ENCODE measurements around the gene WDFY1.
"Not testable (repeated sequence)": the region's sequence is repeated elsewhere in the genome, so short reads cannot be mapped to it uniquely, and the experiment has no call there.

The WDFY1 gene

DNA sequence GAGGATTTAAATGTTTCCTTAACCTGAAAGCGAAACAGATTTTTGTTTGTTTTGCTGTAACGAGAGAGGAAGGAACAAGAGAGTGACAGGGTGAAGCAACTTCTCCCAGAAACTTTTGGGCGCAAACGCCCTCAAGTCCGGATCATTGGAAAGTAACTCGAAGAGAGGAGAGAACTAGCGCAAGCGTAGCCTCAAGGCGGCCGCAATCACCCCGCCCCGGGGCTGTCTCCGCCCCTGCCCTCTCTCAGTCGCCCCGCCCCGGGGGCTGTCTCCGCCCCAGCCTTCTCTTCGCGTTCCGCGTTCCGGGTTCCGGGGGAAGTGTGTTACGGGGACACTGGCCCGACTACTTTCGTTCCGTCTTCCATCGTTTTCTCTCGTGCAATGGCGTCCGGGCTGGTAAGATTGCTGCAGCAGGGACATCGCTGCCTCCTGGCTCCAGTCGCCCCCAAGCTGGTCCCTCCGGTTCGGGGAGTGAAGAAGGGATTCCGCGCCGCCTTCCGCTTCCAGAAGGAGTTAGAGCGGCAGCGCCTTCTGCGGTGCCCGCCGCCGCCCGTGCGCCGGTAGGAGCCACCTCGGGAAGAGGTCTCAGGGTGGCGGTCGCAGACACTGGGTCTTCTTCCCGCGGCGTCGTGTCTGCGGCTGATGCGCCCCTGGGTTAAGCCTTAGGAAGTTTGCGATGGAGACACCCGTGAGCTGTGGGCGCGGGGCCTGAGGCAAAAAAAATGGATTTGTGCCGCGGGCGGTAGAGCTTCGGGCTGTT is 12.1 kb upstream of the WDFY1 start, which contains the start of gene MRPL44:
Gene MRPL44 (plus strand): TSS at position 372 of the 760 bp plus-strand sequence. CDS start 10 bp downstream, at position 382.
- peak; percentile 59 for DNase-seq

DNA sequence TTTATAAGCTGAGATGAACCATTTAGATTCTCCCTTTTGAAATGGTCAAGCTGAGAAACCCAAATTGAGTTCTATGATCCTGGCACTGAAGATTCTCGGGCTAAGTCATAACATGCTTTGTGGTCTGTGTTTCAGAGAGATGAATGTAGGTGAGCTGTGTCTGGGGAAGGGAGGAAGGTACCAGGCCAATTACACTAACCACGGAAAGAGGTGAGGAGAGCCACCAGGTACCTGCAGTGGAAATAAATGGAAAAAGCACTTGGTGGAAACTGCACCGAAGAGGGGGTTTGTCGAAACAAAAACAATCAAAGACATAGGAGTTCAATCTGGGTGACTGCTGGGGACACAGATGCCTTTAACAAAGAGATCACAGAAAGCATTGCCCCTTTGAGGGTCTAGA is 11.2 kb upstream of the WDFY1 start:
- no peak for DNase-seq

DNA sequence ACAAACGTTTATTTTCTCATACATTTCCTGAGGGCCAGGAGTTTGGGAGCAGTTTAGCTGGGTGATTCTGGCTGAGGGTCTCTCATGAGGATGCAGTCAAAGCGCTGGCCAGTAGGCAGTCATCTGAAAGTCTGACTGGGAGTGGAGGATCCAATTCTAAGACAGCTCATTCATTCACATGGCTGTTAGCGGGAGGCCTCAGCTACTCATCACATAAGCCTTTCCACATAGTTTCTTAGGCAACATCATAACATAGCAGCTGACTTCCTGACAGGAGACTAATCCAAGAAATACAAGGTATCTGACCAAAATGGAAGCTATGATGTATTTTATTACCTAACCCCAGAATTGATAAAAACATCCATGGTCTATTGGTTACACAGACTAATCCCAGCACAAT is 9.3 kb upstream of the WDFY1 start:
- no peak for DNase-seq

DNA sequence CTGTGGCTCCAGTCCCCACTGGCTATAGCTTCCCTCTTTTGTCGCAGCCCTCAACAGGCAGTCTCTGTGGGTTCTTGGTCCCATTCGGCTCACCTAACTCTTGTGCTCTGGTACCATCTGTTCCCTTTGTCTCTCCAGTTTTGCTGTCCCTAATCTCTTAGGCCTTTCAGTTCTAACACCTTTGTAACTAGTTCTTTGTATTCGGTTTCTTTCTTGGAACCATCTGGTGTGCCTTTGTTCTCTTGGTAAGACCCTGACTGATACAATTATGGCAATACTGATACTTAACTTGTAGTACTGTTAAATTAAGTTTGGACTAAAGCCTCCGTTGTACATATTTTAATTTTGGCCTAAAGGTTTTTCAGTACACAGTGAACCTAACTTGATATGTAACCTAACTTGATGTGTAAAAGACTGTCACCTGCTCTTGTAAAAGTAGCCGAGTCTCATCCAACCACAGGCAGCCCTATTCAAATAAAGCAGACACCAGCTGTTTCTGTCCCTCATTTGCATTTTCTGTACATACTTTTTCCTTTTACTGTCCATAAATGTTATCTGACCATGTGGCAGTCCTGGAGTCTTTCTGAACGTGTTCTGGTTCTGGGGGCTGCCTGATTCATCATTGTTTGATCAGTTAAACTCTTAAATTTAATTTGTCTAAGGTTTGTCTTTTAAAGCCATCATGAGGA is 7.3 kb upstream of the WDFY1 start:
- no peak for DNase-seq

DNA sequence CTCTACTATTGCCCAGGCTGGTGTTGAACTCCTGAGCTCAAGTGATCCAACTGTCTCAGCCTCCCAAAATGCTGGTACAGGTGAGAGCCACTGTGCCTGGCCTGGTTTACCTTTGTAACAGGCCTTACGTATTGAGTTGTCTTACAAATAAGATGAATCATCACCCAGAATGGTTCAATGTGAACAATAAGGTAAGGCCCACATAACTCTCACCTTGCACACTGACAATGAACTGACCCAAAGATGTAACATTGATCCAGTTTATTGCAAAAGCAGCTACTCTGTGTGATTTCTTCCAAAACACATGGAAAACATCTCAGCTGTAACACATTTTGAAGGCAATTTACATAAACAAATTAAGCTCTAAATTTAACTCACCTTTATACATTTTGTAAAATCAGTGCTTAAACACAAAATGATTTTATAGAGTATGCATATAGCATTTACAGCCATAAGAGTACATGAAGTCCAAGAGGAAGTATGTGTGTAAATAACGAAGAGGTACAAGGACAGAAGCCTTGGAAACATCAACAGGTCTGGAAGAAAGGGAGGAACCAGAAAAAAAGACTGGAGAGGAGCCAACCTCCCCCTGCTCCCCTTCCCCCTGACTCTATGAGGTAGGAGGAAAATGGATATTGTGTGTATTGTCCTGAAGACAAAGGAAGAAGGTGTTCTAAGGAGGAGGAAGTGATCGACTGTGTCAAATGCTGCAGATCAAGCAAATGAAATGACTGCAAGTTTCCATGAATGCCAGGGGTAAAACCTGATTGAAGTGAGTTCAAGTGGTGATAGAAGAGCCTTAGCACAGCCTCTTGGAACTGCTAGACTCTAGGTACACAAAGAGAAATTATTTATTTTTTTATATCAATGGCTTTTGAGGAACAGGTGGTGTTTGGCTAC is 5.6 kb upstream of the WDFY1 start:
- DNase-seq = no peak

DNA sequence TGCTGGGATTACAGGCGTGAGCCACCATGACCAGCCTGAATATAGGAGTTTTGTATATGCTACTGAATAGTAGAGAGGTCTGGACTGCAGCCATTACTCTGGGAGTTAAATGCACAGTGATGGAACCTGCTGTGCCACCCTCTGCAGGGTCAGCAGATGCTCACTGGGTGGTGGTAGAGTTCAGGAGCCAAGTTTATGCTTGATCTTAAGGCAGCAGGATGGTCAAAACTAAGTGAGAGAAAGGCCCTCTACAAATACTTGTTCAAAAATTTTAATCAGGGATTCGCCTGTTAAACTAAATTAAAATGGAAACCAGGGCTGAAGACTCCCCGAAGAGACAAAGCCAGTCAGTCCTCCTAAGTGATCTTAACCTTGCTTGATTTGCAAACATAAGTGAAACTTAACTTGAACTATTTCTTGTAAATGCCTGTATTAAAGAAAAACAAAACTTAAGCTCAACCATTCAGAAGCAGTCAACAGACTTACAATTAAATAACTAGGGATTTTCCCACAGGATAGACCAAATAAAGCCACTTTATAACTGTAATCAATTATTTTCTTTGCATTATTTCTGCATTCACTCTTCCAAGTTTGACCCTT is 4.2 kb upstream of the WDFY1 start:
- no peak for DNase-seq

DNA sequence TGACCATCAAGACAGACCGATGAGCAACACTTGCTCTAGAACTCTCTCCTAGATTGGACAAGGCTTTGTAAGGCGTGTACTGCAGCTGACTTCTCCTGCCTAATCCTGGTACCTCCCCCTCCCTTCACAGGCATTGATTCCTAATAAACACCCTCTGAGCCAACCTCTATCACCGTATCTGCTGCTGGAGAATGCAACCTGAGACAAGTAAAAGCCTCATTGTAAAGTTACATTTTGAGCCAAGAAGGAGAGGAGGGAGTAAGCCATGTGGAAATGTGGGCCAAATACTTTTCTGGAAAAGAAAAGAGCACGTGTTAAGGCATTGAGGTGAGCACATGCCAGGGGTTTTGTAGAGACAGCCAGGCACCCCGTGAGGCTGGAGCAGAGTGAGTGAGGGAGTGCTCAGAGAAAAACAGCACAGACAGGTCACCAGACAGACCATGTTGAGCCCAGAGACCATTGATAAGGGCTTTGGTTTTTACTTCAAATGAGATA is 2.6 kb upstream of the WDFY1 start:
- DNase-seq = no peak

DNA sequence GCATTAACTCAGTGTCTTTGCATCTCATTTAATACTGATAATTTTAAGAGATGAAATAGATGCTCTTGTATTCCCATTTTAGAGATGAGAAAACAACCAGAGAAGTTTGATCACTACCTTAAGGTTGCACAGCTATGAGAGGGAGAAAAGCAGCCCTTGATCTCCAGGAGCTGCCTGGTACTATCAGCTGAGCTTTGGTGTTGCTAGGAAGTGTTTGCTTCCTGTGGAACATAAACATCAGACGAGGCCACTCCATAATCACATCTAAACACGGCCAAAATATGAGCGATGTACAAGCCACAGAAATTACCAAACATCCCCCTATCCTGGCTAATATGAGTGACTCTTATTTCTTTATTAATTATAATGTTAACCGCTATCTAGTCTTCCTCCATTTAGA is 620 bp upstream of the WDFY1 start:
- DNase-seq = no peak

DNA sequence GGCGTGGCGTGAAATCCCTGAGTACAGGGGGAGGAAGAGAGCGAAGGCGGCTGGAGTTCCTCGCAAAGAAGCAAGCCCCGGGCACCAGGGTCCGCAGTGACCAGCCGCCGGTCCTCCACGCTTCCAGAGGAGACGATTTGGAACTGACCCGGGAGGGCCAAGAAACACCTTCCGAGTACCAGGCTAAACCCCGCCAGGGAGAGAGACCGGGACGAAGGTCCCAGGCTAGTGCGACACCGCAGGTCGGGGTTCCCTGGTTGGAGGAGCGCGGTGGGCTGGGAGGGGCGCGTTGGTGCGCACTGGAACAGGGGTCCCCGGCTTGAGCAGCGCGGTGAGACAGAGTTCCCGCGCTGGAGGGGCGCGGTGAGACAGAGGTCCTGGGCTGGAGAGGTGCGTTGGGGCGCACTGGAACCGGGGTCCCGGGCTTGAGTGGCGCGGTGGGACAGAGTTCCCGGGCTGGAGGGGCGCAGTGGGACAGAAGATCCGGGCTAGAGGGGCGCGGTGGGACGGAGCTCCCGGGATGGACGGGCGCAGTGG is 901 bp downstream of the WDFY1 start:
- no peak for DNase-seq

DNA sequence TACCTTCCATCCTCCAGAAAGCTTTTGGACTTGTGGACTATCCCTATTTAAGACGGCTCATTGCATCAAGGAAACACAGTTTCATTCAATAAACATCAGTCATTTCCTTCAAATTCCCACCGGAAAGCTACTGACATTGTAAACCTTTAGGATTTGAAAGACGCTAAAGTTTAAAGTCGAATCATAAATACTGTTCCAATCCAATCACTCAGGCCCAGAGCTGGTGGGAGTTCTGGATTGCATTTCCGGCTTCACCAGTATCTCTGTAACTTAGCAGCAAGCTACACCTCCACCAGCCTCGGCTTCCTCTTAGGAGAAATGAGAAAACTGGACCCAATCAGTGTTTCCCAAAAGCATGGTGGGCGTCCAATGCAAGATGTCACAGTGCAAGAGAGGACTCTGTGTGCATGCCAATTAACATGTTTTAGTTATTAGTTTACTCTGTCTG is 1.6 kb downstream of the WDFY1 start:
- DNase-seq = no peak

DNA sequence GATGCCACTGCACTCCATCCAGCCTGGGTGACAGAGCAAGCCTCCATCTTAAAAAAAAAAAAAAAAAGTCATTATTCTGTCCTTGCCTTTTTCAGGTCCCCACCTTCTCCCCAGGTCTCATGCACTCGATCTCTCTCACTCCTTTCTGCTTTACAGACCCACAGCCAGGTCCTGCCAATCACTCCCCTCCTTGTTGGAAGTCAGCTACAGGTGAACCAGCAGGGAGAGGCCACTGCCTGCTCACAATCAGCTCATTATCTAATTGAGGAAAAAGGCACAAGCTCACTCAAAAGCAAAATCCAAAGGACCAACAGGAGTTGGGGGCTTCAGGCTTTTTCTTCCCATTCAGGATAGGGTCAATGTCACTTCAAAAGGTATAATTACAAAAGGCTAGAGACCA is 2.0 kb downstream of the WDFY1 start:
- DNase-seq = no peak

DNA sequence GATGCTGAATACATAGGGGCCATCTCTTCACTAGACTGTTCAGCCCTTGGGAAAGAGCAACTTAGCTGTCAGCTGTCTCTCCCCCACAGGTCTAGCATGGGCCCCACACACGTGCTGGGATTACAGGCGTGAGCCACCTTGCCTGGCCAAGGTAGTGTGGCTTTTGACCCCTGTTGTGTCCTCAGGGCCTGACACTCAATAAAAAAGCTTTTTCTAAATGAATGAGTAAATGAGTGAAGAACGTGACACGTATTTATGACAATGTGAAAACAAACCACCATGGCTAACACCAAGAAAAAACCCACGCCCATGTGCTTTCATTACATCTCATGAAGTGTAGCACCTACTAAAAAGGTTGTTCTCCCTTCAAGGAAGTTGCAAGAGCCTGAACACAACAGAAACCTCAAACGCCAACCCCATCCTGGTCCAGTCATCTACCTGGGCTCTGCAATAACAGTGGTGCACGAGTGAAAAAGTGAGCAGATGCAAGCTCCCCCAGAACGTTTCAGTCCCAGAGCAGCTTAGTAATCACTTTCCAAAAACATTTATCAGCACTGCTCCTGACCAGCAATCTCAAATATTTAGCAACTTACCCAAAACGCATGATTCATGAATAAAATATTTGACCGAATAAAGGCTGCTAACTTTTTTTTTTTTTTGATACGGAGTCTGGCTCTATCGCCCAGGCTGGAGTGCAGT is 3.4 kb downstream of the WDFY1 start:
- no peak for DNase-seq

DNA sequence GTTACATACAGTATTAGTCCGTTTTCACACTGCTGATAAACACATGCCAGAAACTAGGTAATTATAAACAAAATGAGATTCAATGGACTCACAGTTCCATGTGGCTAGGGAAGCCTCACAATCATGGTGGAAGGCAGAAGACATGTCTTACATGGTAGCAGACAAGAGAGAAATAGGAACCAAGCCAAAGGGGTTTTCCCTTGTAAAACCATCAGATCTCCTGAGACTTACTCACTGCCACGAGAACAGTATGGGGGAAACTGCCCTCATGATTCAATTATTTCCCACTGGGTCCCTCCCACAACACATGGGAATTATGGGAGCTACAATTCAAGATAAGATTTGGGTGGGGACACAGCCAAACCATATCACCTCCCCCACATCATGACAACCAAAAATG is 5.7 kb downstream of the WDFY1 start:
- DNase-seq = not testable (repeated sequence)

DNA sequence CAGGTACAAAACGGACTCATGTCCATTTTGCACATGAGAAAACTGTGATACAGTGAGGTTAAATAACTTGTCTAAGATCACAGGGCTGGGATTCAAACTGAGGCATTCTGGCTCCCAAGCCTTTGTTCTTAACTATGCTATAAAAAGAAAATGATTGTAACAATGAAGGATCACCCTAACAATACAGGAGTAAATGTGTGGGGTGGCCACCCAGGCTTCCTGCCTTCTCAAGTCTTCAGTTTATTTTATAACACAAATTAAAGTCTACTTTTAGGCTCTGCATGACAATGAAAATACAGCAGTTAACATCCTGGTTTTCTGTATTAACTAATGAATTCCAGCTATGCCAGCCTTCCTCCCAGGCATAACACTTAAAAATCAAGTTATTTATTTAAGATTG is 7.6 kb downstream of the WDFY1 start:
- DNase-seq = no peak

DNA sequence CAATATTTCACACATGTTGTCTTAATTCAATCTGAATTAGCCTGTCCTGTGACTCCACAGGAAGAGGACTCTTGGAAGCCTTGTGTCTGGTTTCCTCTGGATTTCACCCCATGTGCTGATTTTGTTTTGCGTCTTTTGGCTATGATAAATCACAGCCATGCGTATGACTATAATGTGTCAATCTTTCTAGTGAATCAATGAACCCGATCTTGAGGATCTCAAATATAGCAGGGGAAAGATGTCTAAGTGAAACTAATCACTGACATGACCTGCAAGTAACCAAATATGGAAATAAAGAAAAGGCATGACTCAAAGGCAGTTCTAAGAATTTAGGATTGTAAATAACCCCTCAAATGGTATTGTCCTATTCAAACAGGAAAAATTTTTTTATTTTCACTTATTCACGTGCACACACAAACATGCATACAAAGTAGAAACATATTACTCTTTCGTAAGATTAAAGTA is 8.2 kb downstream of the WDFY1 start:
- no peak for DNase-seq

DNA sequence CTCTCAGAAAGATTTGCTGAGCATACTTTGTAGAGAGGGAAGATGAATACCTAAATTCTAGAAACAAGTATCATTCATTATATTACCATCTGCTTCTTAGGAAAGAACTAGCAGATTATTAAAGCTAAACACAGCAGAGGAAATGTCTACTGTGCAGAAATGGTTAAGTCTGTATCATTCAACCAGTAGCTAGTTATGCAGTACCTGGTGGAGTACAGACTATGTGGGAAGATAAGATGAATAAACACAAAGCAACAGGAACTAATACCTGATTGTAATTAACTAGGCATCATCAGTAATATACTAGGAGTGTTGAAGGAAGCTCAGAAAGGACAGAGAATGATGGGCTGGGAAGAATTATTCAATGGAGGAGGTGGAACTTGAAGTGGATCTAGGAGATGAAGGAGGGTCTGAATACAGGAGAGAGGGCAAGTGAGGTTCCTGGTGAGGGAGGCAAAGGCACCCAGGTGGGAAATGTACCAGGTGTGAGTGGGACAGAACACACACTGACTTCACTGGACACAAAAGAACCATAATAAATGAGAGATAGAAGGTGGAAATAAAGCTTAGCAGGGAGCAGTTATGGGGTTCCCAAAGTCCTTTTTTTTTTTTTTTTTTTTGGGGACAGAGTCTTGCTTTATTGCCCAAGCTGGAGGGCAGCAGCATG is 9.5 kb downstream of the WDFY1 start:
- DNase-seq = no peak

DNA sequence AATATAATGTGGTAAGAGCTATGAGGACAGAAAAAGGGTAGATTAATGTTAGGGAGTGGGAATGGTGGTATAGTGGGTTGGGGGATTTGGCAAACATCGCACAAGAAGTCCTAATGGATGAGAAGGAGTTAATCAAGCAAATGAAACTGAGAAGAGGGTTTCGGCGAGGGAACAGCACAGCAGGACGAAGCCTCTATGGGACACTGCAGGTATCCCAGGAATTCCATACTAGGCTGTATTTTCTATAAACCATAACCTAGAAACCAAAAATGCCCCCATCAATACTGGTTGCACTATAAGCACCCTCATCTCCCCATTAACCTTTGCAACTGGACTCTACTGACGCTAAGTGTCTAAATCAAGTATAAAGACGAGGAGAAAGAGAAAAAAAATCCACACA is 10.3 kb downstream of the WDFY1 start:
- no peak for DNase-seq

DNA sequence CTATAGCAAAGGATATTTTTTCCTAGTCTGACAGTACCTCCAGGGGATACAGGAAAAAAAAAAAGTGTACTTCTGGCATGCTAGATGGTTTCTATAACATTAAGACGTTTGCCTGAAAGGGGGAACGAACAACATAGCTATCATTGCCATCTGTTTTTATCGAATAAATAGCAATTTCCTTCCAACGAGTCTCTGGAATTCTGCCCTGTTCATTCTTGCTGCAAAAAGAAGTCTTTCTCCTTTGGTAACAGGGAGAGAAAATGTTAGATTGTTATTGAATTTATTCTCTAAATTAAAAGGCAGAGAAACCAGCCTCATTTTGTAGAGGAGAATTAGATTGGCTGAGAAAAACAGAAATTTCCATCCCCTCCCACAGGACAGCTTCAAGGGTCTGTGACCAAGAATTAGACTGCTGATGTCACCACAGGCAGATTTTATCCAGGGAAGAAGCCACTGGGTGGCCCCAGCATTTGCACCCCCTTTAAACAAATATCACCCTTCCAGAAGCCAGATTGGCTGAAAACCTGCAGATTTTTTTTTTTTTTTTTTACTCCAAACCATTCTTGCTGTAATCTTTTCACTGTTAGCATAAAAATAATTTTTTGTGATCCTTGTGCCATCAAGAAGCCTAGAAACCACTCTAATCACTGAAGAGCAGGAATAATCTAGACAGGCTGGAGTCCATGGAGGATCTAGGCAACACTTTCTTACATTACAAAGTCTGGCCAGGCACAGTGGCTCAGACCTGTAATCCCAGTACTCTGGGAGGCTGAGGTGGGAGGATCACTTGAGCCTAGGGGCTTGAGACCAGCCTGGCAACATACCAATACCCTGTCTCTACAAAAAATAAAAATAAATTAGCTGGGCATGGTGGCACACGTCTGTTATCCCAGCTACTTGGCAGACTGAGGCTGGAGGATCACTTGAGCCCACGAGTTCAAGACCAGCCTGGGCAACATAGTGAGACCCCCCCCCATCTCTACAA is 12.0 kb downstream of the WDFY1 start:
- DNase-seq = no peak

DNA sequence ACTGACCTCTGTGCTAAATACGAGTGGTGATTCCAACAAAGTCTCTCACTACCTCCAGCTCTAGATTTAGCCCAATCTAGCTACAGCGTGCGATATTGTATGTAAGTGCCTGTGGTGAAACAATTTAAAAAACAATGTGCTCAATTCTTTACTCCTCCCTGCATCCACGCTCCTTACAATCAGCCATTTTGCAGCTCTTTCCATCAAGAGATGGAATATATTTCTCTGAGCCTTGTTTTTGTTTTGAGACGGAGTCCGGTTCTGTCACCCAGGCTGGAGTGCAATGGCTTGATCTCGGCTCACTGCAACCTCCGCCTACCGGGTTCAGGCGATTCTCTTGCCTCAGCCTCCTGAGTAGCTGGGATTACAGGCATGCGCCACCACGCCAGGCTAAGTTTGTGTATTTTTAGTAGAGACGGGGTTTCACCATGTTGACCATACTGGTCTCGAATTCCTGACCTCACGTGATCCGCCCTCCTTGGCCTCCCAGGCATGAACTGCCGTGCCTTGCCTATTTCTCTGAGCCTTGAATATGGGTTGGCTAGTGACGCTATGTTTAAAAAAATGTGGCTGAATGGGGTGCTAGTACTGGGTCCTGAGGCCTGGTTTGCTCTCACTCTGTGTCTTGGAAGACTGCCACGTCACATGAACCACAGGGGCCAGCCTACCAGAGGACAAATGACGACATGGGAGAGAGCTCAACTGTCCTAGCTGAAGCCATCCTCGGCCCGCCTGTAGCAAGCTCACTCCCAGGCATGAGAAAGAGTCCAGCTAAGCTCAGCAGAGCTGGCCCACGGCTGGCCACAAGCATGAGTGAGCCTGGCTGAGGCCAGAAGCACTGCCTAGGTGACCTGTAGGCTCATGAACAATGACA is 14.8 kb downstream of the WDFY1 start:
- no peak for DNase-seq

Measured in NCI-H2081 treated with DMSO at 0.1 percent for 48 hours (cell line).